ENCODE data around the gene PFN1.
A peak's percentile ranks its signal among the peaks of the same experiment; 100 is the strongest.
"Not testable (repeated sequence)": the region's sequence is repeated elsewhere in the genome, so short reads cannot be mapped to it uniquely, and the experiment has no call there.

PFN1 gene

DNA sequence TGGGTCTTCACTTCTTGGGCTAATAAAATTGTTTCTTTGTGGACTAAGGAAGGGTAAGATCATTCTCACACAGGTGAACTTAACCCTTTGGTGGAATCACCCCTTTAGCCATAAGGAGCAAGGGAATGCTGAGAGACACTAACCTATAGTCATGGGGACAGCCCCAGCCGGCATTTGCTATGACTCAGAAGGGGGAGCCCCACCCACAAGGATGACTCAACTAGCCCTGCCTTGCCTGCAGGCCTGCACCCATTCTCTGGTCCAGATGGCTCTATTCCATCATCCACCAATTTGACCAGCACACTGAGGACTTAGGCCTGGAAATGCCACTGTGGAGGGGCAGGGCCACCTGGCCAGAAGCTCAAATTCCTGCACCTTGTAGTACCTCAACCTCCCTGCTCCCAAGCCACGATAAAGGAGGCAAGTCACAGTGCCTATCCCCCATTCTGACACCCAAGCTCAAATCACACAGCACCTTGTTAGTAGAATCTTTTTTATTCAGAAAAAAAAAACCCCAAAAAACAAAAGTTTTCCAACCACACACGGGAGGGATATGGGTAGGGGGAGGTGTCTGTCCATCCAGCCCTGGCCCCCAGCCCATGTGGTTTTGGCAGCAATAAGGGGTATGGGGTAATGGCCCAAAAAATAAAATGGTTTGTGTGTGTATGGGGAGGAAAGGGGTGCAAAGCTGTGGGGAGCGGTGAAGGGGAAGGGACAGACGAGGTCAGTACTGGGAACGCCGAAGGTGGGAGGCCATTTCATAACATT is 3.0 kb downstream of the PFN1 start:
- peak; percentile 73 for DNase-seq (ENCODE audit: low read depth, low spot score)

DNA sequence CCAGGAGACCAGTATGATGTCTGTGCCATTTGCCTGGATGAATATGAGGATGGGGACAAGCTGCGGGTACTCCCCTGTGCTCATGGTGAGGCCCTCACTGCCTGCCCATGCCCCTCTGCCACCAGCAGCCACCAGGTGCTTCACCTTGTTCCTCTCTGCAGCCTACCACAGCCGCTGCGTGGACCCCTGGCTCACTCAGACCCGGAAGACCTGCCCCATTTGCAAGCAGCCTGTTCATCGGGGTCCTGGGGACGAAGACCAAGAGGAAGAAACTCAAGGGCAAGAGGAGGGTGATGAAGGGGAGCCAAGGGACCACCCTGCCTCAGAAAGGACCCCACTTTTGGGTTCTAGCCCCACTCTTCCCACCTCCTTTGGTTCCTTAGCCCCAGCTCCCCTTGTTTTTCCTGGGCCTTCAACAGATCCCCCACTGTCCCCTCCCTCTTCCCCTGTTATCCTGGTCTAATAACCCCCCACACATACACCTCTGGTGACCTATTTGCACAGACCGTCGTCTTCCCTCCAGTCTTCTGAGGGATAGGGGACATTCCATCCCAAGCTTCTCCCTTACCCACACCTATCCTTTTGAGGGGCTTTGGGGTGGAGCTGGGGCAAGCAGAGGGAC is 3.7 kb downstream of the PFN1 start:
- DNase-seq (ENCODE audit: low read depth, low spot score): no peak

DNA sequence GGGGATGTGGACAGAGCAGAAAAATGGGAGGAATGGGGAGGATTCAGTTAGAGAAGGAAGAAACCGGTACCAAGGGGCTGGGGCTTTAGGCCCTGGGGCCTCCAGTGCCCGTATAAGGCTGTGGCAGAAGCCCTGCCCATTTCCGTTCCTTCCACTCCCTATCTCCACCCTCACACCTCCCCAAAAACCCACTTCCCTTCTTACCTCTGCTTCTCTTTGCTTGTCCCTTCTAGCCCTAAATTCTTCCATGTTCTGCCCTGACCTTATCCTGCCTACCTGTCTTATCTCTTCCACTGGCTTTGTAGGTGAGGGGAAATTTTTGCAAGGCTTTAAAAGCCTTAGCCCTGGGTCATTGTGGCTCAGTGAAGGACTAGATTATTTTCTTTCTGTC is 4.2 kb downstream of the PFN1 start:
- no peak for DNase-seq (ENCODE audit: low read depth, low spot score)

DNA sequence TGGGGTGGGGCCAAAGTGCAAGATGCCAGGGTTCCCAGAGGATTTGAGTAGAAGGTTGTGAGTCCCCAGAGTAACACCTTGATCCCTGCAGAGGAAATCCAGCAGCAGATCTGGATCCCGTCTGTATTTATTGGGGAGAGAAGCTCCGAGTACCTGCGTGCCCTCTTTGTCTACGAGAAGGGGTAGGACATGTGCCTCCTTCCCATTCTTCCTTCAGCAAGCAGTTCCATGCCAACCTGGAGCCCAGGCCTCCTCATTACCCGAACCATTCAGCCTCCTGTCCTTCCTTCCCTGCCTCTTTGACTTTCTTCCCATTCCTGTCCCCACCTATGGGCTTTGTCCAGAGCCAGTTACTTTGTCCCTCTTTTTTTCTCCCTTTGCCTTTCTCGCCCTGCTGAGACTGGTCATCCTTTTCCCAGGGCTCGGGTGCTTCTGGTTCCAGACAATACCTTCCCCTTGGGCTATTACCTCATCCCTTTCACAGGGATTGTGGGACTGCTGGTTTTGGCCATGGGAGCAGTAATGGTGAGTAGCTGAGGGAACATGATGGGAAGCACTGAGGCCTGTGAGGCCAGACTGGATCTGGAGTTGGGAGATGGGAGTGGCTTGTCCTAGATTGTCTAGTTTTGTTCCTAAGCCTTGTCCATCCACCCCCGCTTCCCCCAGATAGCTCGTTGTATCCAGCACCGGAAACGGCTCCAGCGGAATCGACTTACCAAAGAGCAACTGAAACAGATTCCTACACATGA is 5.4 kb downstream of the PFN1 start:
- no peak for DNase-seq (ENCODE audit: low read depth, low spot score)

DNA sequence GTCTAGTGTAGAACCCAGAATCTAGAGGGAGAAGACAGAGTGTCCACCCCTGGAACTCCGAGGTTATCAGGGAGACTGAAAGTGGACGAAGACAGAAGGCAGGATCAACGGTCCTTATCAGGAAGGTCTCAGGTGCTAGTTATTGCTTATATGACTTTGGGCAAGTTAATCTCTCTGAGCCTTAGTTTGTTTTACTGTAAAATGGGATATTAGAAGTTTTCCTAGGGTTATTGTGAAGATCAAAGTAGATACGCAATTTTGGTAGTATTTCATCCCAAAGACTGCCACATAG is 7.1 kb downstream of the PFN1 start:
- DNase-seq (ENCODE audit: low read depth, low spot score): no peak

DNA sequence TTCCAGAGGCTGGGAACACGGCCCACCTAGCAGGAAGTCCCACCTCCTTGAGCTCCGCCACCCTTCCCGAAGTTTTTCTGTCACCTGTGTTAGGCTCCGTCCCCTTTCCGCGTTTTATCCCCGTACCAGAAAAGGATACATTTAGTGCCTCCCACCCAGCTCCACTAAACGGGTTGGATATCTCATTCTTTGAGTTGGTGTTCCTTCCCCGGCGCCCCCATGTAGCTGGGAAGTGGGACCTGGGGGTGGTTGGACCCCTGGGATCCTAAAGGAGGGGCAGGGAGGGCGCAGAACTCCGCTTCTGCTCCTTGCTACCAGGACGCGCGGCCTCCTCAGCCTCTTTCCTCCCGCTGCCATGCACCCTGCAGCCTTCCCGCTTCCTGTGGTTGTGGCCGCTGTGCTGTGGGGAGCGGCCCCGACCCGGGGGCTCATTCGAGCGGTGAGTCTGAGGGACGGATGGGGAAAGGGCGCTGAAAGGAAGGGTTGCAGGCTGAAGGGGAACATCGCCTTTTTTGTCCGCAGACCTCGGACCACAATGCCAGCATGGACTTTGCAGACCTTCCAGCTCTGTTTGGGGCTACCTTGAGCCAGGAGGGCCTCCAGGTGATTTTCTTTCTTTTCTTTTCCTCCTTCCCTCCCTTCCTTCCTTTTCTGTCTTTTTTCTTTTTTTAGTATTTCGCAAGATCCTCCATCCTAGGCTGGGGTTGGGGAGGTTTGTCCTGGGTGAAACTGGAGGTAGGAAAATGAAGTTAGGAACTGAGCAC is 7.6 kb downstream of the PFN1 start:
- no peak for DNase-seq (ENCODE audit: low read depth, low spot score)

DNA sequence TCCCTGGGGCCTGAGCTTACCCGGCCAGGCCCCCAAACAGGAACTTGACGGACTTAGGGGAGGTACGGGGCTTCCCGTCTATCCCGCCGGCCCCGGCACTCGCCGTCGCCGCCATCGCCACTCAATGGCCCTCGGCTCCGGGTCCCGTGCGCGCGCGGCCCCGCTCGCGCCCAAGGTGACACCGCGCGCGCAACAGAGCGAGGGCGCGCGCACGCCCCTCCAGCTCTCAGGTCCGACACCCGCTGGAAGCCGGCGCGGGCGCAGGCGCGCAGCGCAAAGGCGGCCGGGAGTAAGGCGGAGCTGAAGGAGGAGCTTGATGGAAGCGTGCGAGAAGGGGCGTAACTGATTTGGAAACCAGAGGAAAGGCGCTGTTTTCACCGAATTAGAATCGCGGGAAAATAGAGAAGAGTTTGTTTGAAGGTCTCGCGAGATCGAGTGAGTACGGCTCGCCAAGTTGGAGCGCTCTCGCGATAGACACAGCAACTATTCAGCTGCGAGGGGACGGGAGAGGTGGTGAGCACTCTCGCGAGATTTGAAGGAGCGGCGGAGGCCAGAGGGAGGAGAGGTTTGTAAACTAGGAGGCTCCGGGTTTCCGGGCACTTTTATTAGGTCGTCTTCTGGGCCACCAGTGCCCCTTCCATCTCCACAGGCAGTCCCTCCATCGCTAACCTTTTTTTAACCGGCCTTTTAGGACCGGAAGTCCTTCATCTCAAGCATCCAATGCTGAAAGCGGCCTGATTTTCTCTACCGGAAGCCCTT is 8.4 kb downstream of the PFN1 start, which contains the start of the genes RNF167 and SLC25A11:
Gene RNF167 (plus strand): TSS at position 473 of the 759 bp plus-strand sequence. CDS start 642 bp downstream, outside the sequence.
Gene SLC25A11 (minus strand): TSS at position 251 of the 759 bp plus-strand sequence. CDS start 136 bp downstream, at position 115.
- DNase-seq (ENCODE audit: low read depth, low spot score): peak; percentile 99

DNA sequence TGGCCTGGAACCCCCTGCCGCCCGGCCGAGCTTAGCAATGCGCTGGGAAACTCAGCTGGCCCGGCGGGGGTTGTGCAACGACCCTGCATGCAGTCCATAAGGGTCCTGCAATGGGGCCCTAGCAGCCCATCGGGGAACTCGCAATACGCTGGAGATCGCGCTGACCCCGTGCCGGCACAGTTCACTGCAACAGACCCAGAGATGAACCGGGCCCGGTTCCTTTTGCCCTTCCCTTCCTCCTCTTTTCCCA is 8.9 kb downstream of the PFN1 start:
- no peak for DNase-seq (ENCODE audit: low read depth, low spot score)

DNA sequence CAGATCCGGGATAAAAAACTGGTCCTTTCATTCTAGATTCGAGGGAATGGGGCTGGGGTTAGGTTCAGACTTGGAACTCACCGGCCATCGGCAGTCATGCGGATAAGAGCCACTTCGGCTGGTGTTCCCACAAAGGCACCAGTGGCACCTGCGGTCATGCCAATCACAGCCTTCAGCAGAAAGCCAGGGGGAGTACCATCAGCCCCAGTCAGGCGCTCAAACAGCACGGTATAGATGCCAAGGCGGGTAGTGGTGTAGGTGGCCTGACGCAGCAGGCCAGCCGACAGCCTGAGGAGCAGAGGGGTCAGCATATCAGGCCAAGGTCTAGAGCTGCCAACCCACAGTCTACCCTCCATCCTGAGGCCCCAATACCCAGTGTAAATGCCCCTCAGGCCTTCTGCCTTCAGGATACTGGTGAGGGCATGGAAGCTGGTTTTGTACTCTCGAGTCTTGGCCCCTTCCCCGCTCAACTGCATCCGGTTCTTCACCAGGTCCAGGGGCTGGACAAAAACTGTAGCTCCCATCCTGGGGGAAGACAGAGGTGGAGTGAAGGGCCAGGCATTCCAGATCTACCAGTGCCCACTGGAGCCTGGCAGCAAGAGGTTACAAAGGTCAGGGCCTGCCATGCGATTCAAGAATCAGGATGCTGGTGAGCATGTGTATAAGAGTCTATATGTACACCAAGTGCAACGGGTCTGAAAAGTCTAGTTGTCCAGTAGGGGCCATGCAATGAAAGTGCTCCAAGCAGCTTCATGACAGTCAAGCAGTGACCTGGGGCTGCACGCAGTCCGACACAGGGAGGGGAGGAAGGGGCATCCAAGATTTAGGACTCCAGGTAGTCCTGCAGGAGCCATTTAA is 9.4 kb downstream of the PFN1 start:
- no peak for DNase-seq (ENCODE audit: low read depth, low spot score)

DNA sequence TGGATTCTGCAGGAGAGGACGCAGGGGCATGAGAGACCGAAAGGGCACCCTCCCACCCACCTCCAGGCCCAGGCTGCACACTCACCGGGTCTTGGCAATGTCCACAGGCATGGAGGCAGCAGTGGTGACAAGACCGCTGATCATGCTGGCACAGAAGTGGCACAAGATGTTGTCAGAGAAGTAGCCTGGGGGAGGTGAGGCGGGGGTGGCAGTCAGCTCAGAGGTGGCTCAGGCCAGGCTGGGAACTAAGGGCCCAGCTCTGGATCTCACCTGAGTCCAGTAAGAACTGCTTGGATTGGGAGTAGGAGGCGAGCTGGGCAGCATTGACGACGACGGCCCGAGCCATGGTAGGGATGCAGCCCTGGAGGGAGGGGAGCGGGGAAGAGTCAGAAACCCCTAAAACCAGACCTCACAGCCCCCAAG is 10.2 kb downstream of the PFN1 start:
- no peak for DNase-seq (ENCODE audit: low read depth, low spot score)

DNA sequence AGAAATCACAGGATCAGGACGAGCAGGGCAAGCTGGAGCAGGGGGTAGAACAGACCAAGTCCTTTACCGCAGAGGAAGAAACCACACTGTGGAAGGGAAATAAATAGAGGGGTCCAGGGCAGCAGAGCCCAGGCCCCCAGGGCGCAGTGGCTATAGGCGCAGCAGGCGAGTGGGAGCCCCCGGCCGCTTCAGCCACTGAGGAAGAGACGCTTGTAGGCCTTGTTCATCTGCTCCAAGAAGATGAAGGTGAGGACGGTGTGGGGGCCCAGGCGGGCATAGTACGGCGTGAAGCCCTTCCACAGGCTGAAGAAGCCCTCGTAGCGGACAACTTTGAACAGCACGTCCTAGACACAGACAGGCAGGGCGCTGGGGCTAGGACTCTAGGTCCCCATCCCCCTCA is 10.8 kb downstream of the PFN1 start:
- DNase-seq (ENCODE audit: low read depth, low spot score): no peak

DNA sequence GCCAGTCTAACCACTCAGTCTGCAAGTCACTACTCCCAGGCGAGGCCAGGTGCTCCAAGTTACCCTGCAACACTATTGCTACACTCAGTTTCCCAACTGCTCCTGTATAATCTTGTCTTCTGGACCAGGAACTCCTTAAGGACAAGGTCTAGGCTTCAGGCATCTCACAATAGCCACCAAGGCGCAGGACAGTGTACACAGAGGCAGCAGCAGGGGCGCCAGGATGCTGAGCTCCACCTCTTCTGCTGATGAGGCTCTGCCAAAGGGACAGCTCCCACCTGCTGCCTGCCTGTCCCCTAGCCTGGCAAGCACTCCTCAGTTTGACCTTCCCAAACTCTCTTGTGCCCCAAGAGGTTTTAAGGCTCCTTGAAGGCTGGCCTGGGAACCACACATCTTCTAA is 11.9 kb downstream of the PFN1 start:
- no peak for DNase-seq (ENCODE audit: low read depth, low spot score)

DNA sequence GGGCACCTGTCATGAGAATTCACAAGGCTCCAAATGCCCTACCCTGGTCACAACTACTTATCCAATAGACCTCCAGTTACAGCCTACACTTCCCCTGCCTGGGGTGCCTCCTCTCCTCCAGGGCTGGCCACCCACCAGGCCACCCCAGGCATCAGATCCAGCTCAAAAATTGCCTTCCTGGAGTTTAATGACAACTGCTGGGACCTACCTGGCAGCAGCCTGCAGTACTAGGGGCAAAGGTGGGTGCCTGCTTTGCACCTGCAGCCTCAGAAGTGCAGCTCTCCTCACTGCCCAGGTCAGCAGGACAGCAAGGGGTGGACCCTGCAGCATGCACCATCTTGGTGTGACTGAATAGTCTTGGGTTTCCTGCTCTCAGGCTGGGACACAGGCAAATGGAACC is 12.7 kb downstream of the PFN1 start:
- DNase-seq (ENCODE audit: low read depth, low spot score): no peak

DNA sequence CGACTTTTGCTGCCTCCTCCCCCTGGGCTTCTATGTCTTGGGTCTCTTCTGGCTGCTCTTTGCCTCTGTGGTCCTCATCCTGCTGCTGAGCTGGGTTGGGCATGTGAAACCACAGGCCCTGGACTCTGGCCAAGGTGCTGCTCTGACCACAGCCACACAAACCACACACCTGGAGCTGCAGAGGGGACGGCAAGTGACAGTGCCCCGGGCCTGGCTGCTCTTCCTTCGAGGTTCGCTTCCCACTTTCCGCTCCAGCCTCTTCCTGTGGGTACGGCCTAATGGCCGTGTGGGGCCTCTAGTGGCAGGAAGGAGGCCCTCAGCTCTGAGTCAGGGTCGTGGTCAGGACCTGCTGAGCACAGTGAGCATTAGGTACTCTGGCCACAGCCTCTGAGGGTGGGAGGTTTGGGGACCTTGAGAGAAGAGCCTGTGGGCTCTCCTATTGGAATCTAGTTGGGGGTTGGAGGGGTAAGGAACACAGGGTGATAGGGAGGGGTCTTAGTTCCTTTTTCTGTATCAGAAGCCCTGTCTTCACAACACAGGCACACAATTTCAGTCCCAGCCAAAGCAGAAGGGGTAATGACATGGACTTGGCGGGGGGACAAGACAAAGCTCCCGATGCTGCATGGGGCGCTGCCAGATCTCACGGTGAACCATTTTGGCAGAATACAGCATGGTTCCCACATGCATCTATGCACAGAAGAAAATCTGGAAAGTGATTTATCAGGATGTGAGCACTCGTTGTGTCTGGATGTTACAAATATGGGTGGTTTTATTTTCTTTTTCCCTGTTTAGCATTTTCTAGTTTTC is 14.0 kb downstream of the PFN1 start:
- DNase-seq (ENCODE audit: low read depth, low spot score): peak; percentile 64

DNA sequence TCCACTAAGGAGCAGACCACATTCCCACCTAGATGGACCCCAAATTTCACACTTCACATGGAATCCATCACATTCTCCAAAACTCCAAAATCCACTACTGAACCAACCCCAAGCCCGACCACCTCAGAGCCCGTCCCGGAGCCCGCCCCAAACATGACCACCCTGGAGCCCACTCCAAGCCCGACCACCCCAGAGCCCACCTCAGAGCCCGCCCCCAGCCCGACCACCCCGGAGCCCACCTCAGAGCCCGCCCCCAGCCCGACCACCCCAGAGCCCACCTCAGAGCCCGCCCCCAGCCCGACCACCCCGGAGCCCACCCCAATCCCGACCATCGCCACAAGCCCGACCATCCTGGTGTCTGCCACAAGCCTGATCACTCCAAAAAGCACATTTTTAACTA is 14.7 kb downstream of the PFN1 start:
- no peak for DNase-seq (ENCODE audit: low read depth, low spot score)

DNA sequence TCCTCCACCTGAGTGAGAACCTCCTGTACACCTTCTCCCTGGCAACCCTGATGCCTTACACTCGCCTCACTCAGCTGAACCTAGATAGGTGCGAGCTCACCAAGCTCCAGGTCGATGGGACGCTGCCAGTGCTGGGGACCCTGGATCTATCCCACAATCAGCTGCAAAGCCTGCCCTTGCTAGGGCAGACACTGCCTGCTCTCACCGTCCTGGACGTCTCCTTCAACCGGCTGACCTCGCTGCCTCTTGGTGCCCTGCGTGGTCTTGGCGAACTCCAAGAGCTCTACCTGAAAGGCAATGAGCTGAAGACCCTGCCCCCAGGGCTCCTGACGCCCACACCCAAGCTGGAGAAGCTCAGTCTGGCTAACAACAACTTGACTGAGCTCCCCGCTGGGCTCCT is 15.6 kb downstream of the PFN1 start:
- no peak for DNase-seq (ENCODE audit: low read depth, low spot score)

DNA sequence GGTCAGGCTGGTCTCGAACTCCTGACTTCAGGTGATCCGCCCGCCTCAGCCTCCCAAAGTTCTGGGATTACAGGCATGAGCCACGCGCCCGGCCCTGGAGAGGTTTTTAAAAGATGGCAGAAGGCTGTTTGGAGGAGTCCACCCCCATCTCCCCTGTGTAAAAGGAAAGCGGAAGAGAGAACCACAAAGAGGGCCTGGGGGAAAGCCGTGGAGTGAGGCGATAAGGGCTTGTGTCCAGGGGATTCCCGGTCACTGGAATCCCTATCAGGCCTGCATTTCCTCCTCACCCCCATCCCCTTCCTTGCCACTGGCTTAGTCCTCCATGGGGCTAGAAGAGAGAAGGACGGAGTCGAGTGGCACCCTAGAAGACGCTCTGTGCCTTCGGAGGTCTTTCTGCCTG is 16.4 kb downstream of the PFN1 start, which contains the start of gene GP1BA:
Gene GP1BA (plus strand): TSS at position 315 of the 400 bp plus-strand sequence. CDS start 328 bp downstream, outside the sequence.
- DNase-seq (ENCODE audit: low read depth, low spot score): no peak

DNA sequence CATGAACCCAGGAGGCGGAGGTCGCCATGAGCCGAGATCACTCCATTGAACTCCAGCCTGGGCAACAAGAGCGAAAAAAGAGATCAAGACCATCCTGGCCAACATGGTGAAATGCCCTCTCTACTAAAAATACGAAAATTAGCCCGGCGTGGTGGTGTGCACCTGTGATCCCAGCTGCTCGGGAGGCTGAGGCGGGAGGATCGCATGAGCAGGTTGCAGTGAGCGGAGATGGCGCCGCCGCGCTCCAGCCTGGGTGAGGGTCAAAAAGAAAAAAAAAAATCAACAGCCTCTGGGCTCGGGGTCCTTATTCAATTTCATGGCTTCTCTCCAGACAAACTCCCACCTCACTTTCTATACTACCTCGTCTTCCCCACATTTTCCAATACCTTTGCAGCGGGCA is 19.4 kb downstream of the PFN1 start:
- DNase-seq (ENCODE audit: low read depth, low spot score): no peak

DNA sequence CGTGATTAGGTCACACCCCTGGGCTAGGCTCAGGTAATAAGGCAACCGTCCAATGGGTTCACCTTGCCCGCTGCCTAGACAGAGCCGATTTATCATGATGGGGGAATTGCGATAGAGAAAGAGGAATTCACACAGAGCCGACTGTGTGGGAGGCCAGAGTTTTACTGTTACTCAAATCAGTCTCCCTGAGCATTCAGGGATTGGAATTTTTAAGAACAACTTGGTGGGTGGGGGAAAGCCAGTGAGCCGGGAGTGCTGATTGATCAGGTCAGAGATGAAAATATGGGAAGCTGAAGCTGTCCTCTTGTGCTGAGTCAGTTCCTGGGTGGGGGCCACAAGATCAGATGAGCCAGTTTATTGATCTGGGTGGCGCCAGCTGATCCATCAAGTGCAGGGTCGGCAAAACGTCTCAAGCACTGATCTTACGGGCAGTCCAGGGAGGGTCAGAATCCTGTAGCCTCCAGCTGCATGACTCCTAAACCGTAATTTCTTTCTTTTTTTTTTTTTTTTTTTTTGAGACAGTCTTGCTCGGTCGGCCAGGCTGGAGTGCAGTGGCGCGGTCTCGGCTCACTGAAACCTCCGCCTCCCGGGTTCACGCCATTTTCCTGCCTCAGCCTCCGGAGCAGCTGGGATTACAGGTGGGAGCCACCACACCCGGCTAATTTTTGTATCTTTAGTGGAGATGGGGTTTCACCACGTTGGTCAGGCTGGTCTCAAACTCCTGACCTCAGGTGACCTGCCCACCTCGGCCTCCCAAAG is 21.6 kb downstream of the PFN1 start:
- DNase-seq (ENCODE audit: low read depth, low spot score): not testable (repeated sequence)

Measured in ELF-1 (cell line).